Activated CD4-positive, alpha-beta T cell treated with anti-CD3 and anti-CD28 coated beads, Interleukin-2, amount 50 U/mL, for 48 hours (primary cell): ENCODE results near the gene SHISA6.

ENCODE experiments used
- DNase-seq, 2 experiments: peaks; one replicate each; pipeline ENCODE4 v3.0.0-alpha.2; 2020

Gene SHISA6

DNA sequence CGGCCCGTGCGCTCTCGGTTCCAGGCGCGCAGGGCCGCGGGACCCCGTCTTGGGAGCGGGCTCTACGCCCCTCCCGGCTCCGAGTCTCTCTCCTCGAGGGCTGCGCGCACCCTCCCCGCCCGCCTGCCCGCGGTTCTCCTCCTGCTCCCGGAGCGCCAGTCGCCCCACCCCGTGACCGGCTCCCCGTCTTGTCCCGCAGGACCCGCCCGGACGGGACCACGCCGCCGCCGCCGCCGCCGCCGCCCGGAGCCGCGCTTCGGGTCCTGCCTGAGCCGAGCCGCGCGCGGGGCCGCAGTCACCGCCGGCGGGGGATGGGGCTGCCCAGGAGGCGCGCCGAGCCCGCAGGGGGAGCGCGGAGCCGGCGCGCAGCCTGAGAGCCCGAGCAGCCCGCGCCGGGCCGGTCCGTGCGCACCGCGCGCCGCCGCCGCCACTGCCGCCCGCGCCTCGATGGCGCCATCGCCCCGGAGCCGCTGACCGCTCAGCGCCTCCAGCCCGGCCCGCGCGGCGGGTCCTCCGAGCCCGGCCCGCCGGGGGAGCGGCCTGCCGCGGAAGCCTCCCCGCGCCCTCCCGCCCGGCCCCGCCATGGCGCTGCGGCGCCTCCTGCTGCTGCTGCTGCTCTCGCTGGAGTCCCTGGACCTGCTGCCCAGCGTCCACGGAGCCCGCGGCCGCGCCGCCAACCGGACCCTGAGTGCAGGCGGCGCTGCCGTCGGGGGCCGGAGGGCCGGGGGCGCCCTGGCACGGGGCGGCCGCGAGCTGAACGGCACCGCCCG, at the start of gene SHISA6:
Gene SHISA6, plus strand, starts transcription at position 373 of the 770 bp plus-strand sequence.
- DNase-seq, result no peak

DNA sequence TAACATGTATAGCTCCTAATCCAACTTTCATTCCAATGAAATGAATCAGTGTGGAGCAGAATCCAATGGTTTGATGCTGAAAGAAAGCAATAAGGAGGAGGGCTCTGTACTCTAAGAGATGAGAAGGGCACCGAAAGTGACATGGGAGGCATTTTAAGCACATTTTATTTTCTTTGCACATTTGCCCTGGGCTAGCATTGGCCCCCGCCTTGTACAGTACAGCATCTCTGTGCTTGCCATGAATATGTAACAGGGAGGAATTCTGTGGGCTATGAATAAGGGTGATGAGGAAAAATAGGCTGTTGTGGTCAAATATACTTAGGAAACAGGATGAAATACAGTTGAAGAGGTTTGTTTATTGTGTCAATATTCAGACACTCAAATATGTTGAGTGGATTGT, 45.2 kb upstream of the SHISA6 start:
- DNase-seq, result no peak

DNA sequence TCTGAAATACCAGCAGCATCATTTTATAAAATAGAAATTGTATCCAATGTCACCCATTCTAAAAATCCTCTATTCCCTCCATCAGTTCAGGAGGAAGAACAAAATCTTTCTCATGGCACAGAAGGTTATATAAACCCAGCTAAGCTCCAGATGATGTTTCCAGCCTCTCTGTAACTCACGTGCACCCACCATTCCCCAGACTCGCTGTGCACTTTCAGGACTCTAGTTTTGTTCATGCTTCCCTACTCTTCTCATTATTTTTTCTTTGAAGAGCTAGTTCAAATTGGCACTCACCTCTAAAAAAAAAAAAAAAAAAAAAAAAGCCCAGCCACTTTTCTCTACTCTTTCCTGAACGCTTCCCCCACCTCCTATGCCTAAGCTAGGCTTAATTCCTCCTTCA, 36.0 kb upstream of the SHISA6 start:
- no peak for DNase-seq

DNA sequence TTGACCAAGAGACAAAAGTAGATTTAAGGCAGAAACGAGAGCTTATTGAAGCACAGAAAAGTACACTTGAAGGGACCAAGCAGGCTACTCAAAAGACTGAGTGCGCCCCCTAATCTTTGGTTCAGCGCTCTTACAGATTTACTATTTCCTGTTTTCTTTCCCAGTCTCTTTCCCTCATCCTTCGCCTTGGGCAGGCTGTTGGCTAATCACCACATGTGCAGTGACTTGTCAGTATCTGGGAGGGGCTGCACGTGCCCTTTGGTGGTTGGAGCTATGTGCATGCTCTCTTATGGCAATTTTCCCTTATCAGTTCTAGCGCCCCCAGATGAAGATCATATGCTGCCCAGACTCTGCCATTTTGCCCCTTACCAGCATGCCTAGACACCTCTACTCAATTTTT, 35.4 kb upstream of the SHISA6 start:
- no peak for DNase-seq

DNA sequence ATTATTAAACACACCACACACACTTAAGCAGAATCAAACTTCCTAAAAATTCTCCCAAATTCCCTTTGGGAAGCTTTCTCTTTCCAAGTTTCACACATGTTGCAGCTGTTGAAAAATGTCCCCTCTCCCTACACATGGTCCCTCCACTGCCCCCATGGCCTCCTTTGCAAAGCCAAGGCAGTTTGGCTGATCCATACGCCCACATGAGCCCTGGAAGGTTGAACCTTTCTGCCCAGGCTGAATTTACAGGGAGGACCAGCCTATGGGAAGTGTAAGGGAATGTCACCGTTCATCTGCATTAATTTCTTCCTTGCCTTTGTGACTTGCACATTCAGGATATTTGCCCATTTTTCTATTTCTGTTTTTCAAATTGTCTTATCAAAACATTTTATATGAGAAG, 31.1 kb upstream of the SHISA6 start:
- DNase-seq, result no peak

DNA sequence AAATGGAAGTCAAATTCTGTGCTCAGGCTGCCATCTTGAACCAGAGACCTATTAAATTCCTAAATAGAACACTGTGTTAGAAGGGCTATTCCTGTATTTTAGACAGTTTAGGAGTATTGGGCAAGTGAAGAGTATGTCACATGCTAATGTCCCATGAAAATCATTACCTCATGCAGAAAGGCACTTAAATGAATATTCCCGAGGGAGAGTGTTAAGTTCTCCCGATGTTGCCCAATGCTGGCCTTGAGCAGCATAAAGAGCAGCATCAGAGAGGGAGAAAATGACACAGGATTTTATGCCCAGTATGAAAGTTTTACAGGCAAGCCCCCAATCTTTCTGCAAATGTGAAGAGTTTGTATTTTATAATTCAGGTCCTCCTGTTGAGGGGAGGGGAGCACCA, 28.2 kb upstream of the SHISA6 start:
- no peak for DNase-seq

DNA sequence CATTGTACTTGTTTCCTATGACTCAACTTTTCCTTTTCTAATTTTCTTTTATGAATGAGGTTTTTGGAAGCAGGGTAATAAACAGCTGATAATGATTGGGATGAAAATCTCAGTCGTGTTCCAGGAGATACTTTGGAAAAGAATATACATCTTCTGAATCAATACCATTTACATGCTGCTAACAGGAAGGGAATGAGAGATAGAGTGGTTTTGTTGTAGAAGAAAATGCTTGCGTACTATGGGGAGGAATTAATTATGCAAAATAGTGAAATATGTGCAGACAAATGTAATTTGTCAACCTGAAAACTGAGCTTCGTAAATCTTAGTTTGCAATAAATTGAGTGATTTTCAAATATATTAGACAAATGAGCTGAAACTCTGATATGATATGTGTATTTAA, 24.0 kb upstream of the SHISA6 start:
- no peak for DNase-seq

DNA sequence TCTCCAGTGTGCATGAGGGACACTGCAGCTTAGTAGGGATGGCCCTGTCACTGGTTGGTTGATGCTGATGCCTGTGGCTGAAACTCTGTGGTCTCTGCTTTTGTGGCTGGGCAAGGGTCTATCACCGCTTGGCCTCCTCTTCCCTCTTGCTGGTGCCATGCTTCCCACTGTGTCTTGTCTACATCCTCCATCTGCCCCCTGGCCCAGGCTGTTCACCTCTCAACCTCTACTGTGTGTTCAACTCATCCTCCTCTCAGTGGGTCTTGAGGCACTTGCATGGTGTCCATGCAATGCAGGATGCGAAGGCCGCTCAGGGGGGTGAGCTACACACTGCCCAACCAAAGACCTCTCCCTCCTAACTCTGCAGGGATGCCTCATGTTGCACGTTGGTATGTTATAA, 19.8 kb upstream of the SHISA6 start:
- no peak for DNase-seq

DNA sequence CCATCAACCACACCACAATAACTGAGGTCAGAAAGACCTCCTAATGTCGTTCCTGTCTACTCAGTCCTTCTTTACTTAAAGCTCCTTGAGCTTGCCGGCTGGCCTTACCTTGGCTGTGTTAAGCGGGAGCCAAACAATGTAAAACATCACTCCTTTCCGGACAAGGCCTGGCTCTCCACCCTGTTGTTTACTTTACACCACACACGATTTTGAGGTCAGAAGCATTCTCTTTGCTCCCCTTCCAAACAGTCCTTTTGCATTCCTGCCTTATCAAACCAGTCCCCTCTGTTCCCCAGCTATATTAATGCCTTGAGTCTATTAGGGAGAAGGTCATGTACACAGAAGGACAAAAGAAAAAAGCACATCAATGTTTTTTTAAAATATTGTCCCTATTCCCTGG, 19.3 kb upstream of the SHISA6 start:
- no peak for DNase-seq

DNA sequence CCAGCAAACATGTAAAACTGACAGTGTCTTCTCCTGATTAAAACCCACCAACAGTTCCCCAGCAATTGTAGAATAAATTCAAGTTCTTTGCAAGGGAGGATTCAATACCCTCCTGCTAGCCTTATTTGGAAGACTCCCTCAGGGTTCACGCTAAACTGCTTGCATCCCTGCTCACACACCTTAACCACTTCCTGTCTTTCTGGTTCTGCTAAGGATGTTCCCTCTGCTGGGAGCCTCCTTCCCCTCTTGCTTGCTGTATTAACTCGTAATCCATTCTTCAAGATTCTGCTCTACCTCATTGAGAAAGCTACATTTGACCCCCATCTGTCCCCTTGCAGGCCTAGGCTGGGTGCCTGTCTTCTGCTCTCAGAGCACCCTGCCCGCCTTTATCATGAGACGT, 2.3 kb upstream of the SHISA6 start:
- DNase-seq, result no peak

DNA sequence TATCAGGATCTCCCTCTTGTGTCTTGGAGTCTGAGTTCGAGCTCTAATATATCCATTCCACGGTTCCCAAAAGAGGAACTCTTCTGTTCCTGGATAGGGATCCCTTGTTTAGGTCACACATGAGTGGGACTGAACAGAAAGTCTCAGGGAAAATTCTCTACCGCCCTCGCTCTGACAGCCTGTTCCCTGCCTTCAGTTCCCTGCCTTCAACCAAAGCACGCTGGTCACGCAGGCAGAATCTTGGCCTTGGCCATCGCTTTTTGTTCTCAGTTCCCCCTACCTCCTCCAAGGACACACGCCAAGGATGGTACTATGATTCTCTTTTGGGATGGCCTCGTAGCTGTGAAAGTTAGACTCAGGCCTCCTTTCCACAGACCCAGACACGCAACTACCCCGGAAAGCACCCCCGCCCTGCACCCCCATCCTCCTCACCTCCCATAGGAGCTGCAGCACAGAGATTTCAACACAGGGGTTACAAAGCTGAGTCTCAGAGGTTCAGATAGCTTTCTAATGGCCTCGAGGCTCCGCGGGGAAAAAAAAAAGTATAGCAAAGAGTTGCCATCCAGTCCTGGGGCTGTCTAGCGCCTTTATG, 1.5 kb upstream of the SHISA6 start:
- DNase-seq, result no peak

DNA sequence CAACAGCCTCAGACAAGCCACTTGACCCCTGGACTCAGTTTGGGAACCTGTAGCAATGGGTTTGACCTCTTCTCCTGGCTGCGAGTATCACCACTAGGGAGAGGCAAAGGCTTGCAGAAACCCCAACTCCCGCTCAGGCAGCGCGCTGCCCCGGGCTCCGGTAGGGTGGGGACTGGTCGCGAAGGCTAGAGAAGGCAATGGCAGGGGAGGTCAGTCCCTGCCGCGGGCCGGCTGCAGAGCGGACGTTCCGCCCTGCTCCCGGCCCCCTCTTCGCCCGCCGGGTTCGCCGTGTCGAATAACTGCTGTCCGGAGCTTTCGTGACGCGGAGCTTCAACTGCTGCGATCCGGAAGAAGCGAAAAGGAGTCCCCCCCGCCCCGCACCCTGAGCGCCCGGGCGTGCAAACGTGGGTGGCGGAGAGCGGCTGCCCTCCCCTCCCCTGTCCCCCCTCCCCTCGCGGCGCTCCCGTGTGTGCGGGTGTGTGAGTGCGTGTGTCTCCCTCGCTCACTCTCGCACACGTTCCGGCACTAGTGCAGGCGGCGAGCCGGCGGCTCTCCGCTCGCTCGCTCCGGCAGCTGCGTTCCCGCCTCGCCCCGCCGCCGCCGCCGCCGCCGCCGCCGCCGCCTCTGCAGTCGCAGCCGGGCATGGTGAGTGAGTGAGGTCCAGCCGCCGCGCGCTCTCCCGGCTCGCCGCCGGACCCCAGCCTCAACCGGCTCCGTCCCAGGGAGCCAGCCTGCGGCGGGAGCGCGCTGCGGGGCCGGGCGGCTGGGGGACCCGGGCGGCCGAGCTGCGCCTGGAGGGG, 772 bp upstream of the SHISA6 start:
- no peak for DNase-seq

DNA sequence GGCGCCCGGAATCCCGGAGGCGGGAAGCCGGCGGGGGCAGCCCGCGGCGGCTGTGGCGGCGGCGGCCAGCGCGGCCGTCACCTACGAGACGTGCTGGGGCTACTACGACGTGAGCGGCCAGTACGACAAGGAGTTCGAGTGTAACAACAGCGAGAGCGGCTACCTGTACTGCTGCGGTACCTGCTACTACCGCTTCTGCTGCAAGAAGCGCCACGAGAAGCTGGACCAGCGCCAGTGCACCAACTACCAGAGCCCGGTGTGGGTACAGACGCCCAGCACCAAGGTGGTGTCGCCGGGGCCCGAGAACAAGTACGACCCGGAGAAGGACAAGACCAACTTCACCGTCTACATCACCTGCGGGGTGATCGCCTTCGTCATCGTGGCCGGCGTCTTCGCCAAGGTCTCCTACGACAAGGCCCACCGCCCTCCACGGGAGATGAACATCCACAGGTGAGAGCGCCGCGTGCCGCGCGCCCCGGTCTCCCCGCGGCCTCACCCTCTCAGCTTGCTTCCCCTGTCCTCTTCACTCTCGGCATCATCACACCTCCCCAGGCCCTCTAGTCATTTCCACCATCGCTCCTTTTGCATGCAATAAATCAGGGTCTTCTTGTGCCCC, 706 bp downstream of the SHISA6 start:
- DNase-seq, result no peak

DNA sequence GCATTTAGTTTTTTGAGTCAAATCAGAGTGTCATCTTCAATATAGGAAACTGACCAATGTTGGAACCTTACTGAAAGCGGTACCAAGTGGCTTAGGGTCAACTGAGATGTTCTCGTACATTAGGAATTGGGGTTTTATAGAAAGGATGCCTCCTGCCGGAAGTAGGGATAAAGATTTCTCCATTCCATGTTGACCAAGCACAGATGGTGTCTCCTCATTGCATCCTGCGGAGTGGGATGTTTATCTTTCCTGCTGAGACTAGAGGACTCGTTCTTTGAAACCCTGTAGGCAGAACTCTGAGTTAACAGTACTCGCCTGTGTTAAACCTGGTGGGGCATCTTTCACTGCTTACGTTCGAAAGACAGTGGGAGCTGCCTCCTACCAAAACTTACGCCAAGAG, 1.4 kb downstream of the SHISA6 start:
- no peak for DNase-seq

DNA sequence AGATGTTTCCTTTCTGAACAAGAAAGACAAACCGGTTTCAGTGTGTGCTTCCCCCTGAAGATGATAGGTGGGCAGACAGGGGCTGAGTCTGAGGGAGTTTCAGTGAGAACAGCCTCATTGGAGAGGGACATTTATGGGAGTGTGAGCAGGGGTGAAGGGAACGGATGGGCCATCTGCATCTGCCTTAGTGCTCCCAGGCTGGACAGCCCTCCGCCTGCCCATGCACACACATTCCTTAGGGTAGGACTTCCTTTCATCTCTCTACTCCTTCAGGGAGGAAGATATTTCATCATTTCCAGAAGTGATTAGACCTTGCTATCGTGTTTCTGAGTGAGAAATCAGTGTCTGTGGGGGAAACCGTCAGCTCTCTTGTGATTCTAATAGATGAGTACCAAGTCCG, 3.8 kb downstream of the SHISA6 start:
- no peak for DNase-seq

DNA sequence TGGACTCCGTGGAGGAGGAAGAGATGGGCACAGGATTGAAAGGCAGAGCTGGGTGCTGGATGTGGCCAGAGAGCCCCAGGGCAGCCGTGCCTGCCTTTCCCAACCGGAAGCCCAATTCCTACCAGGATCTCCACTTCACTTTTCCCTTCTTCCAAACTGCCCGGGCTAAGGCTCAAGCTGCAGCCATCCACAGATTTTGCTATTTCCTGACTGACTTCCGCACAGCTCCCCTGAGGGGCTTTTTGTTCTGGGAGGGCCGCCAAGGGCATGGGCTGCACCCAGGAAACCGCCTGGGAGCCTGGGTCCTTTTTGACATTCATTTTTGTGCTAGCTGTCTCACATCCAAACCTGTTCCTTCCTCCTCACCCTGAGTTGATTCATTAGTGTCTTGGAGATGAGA, 4.2 kb downstream of the SHISA6 start:
- DNase-seq, result no peak

DNA sequence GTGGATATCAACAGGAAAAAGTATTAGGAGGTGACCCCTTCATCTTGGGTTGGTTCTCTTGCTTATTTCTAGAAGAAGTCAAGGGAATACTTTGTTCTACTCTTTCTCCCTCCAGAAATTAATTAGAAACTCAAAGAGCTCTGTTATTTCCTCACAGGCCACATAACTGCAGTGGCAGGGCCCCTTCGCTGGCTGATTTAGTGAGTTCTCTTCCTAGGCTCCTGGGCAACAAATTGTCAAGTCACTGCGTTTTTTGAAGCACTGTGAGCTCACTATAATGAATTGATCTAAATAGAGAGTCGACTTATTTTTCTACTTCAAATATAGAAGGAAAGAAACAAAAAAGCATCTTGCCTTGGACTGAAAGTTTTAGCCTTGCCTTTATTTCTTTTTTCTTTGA, 4.8 kb downstream of the SHISA6 start:
- DNase-seq, result no peak

DNA sequence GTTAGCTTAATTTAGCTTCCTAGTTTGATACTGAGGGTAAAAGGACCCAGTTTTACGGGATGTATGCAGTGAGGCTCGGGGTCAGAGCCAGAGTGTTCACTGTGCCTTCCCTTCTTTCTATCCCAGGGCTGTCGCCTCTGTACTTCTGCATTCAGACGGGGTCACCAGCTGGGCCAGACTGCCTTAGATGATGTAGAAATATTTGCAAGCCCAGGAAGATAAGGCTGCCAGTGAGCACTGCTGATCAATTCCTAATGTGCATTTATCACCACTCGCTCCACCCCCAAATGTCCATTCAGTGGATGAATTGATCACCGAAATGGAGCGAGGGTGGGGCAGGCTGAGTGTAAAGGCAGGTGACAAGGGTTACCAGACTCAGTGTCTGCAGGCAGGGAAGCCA, 9.1 kb downstream of the SHISA6 start:
- no peak for DNase-seq

DNA sequence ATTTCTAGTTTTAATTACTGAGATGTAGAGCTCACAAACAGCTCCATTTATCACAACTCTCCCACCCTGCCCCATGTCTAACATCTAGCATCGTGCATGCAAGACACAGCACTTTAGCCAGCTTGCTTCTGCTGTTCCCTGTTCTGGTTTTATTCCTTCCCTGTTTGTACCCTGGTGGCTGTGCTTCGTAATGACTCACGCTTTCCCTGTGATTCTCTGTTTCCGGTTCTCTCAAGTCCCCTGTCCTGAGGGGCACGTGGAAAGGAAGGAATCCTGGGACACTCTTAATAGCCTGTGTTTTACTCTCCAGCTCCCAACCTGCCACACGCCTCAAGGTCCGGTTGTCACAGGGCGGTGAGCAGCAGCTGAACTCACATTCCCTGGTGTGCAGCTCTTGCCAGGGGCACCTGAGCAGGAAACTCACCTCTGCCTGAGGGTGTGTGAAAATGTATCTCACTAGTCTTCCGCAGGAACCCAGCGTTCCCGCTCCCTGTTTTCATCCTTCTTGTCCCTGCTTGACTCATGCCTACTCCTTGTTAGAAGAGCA, 10.6 kb downstream of the SHISA6 start:
- no peak for DNase-seq

DNA sequence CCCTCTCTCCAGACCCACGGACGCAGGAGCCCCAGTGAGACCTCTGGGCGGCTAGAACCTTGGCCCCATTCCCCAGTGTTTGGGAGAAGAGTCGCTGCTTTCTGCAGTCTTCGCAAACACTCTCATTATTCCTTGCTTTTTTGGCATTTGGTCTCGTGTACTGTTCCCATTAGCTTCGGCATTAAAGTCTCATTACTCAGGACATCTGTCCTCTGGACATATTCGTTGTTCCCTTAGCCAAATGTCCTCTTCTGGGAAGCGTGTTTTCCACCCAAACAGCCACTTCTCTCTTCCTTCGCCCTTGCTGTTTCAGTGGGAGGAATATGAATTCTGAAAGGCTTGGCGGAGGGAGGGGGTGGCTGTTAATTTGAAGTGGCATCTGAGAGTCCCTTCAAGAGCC, 11.1 kb downstream of the SHISA6 start:
- no peak for DNase-seq

DNA sequence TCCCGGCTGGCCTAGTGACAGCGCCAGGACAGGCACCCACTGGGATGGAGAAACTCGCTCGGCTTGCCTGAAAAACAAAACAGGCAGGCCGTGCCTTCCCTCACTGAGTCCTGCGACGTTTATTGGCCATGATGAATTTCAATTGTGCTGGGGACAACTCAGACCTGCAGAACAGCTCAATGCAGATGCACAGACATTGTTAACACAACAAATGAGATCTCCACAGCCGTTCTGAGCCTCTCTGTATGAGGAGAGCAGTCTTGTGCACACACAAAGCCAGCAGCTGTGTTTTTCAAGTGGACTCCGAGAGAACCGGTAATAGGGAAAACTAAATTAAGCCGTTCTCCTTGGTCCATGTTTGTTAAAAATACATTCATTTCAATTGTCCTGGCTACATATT, 15.9 kb downstream of the SHISA6 start:
- DNase-seq, result no peak

DNA sequence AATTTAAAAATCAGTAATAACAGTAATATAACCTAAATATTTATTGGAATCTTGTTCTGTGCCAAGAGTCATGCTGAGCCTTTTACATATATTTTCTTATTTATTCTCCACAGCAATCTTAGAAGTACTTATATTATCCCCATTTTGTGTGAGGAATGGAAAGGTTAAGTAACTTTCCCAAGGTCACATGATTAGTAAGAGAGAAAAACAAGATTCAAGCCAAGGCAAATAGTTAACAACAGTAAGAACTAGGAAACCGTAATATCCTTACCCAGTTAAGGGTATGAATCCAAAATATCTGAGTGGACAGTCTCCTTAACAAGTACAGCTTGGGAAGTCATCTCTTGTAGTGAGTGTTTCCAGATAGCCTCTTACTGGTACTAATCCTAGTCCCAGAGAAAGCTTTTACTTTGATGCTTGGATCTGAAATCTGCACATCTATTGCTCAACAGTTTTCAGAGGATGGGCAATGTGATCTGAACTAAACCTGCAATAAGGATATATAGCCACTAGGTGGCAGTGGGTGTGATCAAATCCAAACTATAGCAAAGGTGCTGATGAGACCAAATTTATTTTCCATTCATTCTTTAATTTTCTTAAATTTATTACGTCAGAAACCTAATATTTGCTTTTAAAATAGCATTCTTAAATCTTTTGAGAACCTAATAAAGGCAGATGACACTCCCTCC, 23.3 kb downstream of the SHISA6 start:
- no peak for DNase-seq
